ENCODE results near the gene AATK. TPM values are rescaled to one million over a fixed set of nuclear protein-coding genes. Genes with fewer than 3 reads are reported as not detected.

Gene AATK
- total and polyA plus RNA-seq, 2 experiments from 2014 or later, result 1.1 to 5.0 TPM

- H3K27ac Mint-ChIP-seq, result no peak overlapping the region
- TF ChIP-seq ZNF114 (CRISPR knock-in tag; IDR thresholded peaks at IDR 0.05), result no peak
- no peak for TF ChIP-seq EZH2phosphoT487 (IDR thresholded peaks at IDR 0.05; ENCODE audit: unreplicated experiment)
- TF ChIP-seq EZH2 (IDR thresholded peaks at IDR 0.05; ENCODE audit: low read depth, unreplicated experiment), result no peak
- no peak for TF ChIP-seq REST (IDR thresholded peaks at IDR 0.05; ENCODE audit: unreplicated experiment)
- TF ChIP-seq ZNF331 (CRISPR knock-in tag; IDR thresholded peaks at IDR 0.05; ENCODE audit: low read depth), result no peak
- no peak for TF ChIP-seq CTCF (conservative IDR thresholded peaks at IDR 0.05; ENCODE audit: low read depth in 2 of 2)
- no peak for TF ChIP-seq CREB1 (CRISPR knock-in tag; IDR thresholded peaks at IDR 0.05; ENCODE audit: low read depth)
- TF ChIP-seq, protein P1, sequence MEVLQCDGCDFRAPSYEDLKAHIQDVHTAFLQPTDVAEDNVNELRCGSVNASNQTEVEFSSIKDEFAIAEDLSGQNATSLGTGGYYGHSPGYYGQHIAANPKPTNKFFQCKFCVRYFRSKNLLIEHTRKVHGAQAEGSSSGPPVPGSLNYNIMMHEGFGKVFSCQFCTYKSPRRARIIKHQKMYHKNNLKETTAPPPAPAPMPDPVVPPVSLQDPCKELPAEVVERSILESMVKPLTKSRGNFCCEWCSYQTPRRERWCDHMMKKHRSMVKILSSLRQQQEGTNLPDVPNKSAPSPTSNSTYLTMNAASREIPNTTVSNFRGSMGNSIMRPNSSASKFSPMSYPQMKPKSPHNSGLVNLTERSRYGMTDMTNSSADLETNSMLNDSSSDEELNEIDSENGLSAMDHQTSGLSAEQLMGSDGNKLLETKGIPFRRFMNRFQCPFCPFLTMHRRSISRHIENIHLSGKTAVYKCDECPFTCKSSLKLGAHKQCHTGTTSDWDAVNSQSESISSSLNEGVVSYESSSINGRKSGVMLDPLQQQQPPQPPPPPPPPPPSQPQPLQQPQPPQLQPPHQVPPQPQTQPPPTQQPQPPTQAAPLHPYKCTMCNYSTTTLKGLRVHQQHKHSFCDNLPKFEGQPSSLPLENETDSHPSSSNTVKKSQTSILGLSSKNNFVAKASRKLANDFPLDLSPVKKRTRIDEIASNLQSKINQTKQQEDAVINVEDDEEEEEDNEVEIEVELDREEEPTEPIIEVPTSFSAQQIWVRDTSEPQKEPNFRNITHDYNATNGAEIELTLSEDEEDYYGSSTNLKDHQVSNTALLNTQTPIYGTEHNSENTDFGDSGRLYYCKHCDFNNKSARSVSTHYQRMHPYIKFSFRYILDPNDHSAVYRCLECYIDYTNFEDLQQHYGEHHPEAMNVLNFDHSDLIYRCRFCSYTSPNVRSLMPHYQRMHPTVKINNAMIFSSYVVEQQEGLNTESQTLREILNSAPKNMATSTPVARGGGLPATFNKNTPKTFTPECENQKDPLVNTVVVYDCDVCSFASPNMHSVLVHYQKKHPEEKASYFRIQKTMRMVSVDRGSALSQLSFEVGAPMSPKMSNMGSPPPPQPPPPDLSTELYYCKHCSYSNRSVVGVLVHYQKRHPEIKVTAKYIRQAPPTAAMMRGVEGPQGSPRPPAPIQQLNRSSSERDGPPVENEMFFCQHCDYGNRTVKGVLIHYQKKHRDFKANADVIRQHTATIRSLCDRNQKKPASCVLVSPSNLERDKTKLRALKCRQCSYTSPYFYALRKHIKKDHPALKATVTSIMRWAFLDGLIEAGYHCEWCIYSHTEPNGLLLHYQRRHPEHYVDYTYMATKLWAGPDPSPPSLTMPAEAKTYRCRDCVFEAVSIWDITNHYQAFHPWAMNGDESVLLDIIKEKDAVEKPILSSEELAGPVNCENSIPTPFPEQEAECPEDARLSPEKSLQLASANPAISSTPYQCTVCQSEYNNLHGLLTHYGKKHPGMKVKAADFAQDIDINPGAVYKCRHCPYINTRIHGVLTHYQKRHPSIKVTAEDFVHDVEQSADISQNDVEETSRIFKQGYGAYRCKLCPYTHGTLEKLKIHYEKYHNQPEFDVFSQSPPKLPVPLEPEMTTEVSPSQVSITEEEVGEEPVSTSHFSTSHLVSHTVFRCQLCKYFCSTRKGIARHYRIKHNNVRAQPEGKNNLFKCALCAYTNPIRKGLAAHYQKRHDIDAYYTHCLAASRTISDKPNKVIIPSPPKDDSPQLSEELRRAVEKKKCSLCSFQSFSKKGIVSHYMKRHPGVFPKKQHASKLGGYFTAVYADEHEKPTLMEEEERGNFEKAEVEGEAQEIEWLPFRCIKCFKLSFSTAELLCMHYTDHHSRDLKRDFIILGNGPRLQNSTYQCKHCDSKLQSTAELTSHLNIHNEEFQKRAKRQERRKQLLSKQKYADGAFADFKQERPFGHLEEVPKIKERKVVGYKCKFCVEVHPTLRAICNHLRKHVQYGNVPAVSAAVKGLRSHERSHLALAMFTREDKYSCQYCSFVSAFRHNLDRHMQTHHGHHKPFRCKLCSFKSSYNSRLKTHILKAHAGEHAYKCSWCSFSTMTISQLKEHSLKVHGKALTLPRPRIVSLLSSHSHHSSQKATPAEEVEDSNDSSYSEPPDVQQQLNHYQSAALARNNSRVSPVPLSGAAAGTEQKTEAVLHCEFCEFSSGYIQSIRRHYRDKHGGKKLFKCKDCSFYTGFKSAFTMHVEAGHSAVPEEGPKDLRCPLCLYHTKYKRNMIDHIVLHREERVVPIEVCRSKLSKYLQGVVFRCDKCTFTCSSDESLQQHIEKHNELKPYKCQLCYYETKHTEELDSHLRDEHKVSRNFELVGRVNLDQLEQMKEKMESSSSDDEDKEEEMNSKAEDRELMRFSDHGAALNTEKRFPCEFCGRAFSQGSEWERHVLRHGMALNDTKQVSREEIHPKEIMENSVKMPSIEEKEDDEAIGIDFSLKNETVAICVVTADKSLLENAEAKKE (CRISPR knock-in tag; IDR thresholded peaks at IDR 0.05), result no peak
- no peak for TF ChIP-seq JUNB (IDR thresholded peaks at IDR 0.05; ENCODE audit: unreplicated experiment)
- no peak for TF ChIP-seq POLR2AphosphoS5 (IDR thresholded peaks at IDR 0.05; ENCODE audit: low read depth)
- TF ChIP-seq NANOG (IDR thresholded peaks at IDR 0.05; ENCODE audit: borderline replicate concordance), result no peak
- no peak for TF ChIP-seq STAT1 (IDR thresholded peaks at IDR 0.05; ENCODE audit: unreplicated experiment)
- no peak for TF ChIP-seq ETS1 (IDR thresholded peaks at IDR 0.05)
- H3K4me3 Mint-ChIP-seq, result no peak overlapping the region
- peaks cover 4% of the 10 kb centered on the region for H3K36me3 Mint-ChIP-seq (ENCODE audit: low read depth)
- no peak overlapping the region for H3K4me2 ChIP-seq
- no peaks in the 10 kb centered on the region for H3K4me1 Mint-ChIP-seq
- H2AFZ ChIP-seq, result no peak overlapping the region
- no peaks in the 10 kb centered on the region for H3K4me1 ChIP-seq (ENCODE audit: insufficient read depth)
- no peaks in the 10 kb centered on the region; the same call in 1 of the 2 replicates for H3F3A ChIP-seq (replicated peaks; ENCODE audit: low read depth)
- H3K27ac ChIP-seq (ENCODE audit: low read depth), result no peak overlapping the region
- H3K36me3 ChIP-seq (ENCODE audit: insufficient read depth), result no peaks in the 10 kb centered on the region
- ATAC-seq (no peak), DNase-seq (ENCODE audit: low spot score) (no peak)
- H3K9me3 Mint-ChIP-seq, result no peaks in the 10 kb centered on the region; the same call in 2 of the 3 replicates
- H4K20me1 ChIP-seq (replicated peaks; ENCODE audit: insufficient read depth), result no peaks in the 10 kb centered on the region
- H3K27me3 Mint-ChIP-seq (ENCODE audit: insufficient read depth, low read depth, poor library complexity), result peaks cover 5% of the 10 kb centered on the region
- no peaks in the 10 kb centered on the region; the same call in 1 of the 2 replicates for H3K79me2 ChIP-seq (replicated peaks; ENCODE audit: insufficient read depth)
- H3K4me3 ChIP-seq, result no peak overlapping the region
- H3K27me3 ChIP-seq (ENCODE audit: insufficient read depth), result no peaks in the 10 kb centered on the region
- H3K9me2 ChIP-seq (ENCODE audit: insufficient read depth), result no peaks in the 10 kb centered on the region
Measured at GRCh38 chr17:81206166-81206565, 40.1 kb upstream of the AATK start.

All from GM23338 (cell line).